Left kidney (tissue), 2 donors: ENCODE data around the gene ZC3HAV1. TPM values are rescaled to one million over a fixed set of nuclear protein-coding genes. Genes with fewer than 3 reads are reported as not detected.
"Not testable (repeated sequence)": the region's sequence is repeated elsewhere in the genome, so short reads cannot be mapped to it uniquely, and the experiment has no call there.

ENCODE experiments used
- DNase-seq: peaks from one replicate; pipeline ENCODE4 v3.0.0-alpha.2; 2013
- polyA plus RNA-seq: library from polyadenylated mRNA; unstranded; fragments of 120-200 nt; gene quantifications from one replicate; pipeline ENCODE4 v1.2.1, GENCODE V29; 2013; ENCODE audit not compliant: insufficient read length

Gene ZC3HAV1
- polyA plus RNA-seq, 1 donor = 19.2 TPM

DNA sequence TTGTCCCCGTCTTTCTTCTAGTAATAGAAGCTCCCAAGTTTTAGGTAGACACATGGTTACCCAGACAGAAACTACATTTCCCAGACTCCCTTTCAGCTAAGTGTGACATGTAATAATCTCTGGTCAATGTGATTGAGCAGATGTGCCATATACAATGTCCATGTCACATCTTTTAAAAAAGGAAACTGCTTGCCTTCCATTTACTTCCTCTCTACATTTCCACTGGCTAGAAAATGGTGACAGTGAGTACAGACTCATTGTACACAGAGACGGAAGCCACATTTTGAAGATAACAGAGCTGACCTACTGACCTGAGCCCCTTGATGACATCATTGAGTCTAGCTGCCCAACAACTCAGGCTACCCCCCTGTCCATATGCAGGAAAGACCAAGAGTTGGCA lies 21.3 kb downstream of the ZC3HAV1 start:
- no peak for DNase-seq

DNA sequence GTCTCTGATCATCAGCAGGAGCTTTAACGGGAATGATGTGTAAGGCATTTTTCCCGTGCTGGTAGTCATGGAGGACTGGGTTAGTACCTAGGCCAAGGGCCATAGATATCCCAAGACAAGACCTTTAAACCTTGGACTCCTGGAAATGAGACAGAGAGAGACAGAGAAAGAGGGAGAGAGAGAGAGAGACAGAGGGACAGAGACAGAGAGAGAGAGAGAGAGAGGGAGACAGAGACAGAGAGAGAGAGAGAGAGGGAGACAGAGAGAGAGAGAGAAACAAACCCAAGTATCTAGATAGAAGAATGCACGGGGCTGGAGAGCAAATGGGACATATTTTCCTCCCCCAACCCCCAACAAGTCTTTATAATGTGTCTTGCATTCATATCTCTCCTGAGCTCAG lies 22.3 kb downstream of the ZC3HAV1 start:
- no peak for DNase-seq

DNA sequence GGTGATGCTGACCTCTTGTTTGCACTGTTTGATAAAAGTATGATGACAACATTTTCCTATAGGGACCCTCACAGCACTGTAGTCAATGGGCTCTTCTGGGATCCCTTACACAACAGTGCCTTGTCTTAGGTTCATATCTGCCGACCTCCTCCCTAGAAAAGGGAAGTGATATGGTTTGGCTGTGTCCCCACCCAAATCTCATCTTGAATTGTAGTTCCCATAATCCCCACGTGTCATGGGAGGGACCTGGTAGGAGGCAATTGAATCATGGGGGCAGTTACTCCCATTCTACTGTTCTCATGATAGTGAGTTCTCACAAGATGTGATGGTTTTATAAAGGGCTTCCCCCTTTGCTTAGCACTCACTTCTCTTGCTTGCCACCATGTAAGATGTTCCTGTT lies 23.1 kb downstream of the ZC3HAV1 start:
- DNase-seq = no peak

DNA sequence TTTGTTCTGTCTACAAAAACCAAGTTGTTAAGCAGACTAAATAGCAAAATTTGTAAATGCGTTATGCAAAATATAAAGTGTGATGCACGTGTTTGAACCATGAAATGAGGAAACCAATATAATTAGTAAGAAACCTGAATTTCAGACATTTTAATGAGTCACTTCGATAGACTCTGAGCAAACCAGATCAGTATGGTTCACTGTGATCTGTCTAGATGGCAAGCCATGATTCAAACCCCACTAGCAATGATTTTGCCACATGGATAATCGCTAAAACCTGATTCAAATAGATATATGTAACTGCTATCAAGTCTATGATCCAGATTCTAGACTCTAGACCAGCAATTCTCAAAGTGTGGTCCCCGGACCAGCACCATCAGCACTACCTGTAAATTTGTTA lies 24.8 kb downstream of the ZC3HAV1 start:
- no peak for DNase-seq

DNA sequence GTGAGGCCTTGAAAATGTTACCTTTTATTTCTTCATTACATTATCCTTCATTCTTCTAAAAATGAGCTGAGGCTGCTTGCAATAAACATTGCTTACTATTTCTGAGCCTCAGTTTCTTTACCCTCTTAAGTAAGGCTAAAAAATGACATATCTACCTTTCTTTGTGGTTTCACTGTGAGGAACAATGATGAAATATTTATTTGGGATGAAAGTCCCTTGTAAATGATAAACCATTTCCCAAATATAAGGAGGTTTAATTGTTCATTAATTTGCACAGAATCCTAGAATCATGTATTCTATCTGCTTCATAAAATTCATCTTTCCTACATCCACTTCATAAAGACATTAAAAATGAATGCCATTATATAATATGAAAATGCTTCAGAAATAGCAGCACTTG lies 27.9 kb downstream of the ZC3HAV1 start:
- DNase-seq = no peak

DNA sequence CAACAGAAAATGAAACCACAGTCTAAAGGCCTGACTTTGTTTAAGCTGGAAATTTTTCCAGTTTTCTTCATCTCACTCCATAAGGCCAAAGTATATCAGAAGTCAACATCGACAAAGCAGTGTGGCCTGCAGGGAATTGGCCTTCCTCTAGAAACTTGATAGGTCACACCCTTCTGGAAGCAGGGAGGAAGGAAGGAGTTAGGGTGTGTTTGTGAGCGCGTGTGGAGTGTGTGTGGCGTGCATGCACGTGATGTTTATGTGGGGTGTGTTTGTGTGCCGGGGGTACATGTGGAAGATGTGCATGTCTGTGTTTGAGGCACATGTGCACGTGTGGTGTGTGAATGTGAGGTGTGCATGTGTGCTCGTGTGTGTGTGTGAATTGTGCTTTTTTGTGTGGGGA lies 28.6 kb downstream of the ZC3HAV1 start:
- DNase-seq = no peak

DNA sequence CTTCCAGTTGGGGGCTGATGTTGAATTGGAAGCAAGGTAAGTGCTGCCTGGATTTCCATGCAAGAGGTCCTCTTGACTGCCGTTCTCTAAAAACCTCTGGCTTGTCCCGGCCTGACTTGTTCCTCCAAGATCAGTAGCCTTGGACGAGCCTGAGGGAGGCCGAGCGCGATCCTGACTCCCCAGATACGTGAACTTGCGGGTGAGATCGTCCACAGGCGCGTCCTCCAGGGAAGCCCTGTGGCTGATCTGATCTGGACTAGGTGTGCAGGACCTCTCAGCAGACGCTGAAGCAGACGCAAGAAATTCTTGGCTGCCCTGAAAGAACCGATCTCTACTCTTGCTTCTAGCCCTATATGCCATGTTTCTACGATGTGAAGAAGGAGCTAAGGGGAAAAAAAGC lies 29.7 kb downstream of the ZC3HAV1 start:
- no peak for DNase-seq

DNA sequence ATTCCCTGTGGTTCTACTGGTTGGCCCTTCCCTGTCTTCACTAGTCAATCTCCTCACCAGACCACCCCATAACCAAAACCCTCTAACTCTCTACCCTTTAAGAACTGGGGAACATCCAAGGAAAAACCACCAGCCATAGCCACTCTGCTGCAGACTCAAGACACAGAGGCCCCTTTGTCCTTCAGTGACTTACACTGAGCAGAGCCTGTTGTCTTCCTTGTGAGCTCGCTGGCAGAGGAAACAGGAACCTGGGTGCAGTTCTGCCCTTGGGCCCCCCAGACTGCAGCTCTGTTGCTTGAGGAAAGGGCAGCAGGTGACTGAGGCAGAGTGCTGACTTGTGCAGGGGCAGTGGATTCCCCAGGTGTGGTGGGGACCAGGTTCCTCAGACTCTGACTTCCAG lies 30.6 kb downstream of the ZC3HAV1 start:
- DNase-seq = no peak

DNA sequence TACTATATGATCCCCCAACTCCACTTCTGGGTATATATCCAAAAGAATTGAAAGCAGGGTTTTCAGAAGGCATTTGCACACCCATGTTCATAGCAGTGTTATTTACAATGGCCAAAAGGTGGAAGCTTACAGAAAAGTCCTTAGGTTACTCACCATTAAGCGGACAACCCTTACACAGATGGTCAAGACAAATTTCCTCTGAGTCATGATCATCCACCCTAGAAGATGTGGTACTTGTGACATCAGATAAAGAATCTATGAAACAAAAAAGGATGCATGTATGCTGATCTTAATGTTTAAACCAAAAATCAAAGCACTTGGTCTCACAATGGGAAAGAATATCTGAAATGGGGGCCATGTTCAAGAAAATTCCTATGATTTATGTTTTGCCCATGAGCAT lies 31.1 kb downstream of the ZC3HAV1 start:
- DNase-seq = no peak

DNA sequence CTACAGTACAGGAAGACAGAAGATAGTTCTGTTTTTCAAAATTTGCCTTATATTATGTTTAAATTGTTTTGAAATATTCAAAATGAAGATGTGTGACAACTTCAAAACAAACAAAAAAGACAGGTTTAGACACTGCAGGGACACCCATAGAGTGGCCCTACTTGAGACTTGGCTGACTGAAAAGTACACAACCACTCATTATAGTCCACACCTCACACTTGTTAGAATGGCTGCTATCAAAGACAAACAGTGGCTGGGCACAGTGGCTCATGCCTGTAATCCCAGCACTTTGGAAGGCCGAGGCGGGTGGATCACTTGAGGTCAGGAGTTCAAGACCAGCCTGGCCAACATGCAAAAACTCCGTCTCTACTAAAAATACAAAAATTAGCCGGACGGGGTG lies 31.8 kb downstream of the ZC3HAV1 start:
- DNase-seq = not testable (repeated sequence)

DNA sequence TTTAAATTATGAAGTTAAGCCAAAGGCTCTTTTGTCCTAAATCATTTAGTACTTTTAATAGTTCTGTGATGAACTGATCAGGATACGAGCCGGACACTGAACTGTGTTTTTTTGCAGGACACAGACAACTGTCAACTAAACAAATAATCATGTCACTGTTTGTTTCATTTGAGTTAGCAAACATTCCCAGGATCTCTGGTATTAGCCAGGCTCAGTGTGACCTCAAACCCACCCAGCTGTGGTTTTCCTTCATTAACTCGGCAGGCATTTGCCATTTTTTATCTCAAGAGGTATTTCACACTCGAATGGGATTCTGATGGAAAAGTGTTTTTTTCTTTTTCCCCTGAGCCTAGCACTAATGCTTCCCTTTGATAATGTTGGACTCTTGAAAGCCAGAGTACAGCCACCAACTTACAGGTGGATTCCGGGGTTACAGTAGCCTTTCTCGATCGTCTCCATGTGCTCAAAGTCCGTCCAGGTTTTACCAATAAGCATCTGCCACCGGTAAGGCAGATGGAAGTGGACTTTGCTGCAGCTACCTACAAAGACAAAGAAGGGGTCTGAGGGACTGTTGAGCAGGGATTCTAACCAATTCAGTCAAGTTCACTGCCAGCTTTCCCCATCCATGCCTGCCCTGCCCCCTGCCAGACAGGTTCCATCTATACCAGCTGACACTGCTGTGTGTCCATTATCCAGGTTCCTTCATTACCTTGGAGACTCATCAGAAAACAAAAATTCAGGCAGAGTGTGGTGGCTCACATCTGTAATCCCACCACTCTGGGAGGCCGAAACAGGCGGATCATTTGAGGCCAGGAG lies 33.4 kb downstream of the ZC3HAV1 start:
- DNase-seq = no peak

DNA sequence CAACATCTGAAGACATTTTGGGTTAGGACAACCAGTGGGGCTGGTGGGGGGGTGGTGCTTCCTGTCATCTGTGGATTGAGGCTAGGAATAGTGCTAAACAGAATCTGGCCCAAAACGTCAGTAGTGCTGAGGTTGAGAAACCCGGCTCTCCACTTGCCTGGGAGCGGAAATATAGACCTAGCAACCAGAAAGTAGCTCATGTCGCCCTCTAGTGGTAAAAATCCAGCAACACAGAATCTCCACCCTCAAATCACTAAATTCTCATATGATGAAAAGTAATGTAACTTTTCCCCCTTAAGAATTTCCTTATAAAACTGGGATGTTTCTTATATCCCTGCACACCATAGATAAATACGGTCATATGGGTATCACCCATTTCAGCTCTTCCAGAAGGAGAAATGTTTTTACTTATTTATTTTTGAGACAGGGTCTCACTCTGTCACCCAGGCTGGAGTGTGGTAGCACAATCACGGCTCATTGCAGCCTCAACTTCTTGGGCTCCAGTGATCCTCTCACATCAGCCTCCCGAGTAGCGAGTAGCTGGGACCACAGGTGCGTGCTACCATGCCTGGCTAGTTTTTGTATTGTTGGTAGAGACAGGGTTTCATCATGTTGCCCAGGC lies 34.4 kb downstream of the ZC3HAV1 start:
- DNase-seq = peak; percentile 75

DNA sequence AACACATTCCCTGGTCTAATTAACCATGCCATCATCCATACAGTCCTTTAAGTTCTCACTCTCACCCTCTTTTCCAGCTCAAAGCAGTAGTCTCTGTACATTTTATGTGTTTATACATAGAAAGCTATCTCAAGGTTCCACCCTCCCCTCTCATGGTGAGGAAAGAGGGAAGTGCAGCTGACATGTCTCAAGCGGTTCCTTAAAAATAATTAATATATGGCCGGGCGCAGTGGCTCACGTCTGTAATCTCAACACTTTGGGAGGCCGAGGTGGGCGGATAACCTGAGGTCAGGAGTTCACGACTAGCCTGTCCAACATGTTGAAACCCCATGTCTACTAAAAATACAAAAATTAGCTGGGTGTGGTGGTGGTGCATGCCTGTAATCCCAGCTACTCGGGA lies 36.7 kb downstream of the ZC3HAV1 start:
- no peak for DNase-seq

DNA sequence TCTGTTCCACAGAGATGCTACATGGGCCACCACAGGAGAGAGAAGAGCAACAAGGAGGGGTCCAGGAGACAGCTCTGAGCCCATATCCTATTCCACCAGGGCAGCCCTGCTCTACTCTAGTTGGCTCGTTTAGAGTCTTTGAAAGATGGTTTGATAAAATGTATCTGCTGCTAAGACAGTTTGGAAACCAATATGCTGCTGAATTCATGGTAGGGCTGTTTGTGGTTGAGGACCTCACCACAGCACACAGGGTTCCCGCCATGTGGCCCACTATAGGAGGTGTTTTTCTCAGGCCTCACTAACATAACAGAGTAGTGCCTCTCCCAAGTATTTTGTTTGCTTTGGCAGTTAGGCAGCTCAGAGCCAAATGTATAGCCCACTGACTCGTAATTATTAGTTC lies 37.8 kb downstream of the ZC3HAV1 start:
- DNase-seq = no peak

DNA sequence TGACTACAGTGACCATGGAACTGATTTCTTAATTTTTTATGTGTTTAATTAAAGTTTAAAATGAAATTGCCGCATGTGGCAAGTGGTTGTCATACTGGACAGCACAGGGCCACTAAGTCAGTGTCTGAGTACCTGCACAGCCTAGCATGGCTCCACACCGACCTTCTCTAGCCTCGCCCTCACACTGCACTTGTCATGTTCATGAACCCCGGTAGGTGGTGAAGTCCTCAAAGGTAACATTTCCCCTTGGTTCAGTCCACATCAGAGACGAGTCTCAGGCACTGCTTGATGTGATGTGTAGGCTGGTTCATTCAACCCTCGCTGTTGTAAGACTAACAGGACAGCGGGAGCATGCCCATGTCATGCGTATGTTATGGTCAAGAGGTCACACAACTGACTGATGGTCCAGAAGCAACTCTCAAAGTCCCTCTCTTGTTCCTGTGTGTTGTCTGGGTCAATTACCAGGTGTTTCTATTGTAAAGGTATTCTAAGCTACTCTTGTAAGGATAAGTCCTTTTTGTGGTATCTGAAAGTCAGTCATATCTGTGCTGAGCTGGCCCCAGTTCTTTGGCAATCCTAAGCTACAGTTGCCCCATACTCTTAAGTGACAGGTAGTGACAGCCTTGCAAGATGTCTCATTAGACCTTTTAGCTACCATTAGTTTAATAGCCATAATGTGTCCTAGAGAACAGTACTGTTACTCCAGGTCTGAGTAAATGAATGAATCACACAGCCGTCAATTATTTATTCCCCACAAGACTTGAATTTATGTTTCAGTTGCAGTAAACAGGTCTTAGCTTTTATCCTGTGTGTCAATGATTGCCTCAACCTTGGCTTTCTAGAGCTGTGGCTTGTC lies 40.7 kb downstream of the ZC3HAV1 start:
- no peak for DNase-seq

DNA sequence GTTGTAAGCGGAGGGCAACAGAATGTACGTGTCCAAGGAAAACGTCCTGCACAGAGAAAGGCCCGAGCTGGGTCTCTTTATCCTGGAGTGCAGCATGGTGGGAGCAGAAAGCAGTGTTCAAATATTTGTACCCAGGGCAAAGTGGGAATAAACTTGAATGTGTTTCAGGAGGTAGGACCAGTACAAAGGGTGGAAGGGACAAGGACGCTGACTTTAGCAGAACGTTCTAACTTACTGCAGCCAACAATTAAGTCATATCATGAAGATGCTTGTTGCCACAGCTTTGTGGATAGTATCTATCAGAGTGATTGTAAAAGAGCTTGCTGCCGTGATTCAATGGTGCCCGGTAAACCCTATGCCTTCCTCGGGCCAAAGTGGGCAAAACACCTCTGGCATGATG lies 43.2 kb downstream of the ZC3HAV1 start:
- no peak for DNase-seq

DNA sequence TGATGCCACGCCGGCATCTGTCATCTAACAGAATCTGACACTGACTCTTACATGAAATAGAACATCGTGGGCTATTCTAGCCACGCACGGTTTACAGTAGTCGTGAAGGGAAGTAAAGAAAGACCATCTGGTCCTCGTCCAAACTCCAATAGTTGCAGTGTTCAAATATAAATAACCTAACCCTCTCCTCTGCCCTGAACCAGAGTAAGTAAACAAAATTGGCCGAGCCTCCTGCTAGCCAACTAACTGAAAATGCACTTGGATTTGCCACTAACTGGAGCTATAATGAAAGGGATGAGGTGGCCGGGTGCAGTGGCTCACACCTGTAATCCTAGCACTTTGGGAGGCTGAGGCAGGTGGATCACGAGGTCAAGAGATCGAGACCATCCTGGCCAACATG lies 44.2 kb downstream of the ZC3HAV1 start:
- no peak for DNase-seq

DNA sequence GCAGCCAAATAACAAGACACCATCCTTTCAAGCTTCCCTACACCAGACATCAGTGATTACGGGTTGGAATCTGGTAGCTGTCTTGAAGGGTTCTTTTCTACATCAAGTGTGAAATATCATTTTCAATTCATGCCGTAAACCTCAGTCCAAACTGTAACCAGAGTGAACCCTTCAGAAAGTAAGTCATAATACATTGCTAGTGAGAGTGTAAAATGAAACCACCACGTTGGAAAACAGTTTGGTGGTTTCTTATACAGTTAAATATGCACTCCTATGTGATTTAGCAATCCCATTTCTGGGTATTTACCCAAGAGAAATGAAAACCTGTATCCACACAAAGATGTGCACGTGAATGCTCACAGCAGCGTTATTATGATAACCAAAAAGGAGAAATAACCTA lies 48.1 kb downstream of the ZC3HAV1 start:
- DNase-seq = no peak

DNA sequence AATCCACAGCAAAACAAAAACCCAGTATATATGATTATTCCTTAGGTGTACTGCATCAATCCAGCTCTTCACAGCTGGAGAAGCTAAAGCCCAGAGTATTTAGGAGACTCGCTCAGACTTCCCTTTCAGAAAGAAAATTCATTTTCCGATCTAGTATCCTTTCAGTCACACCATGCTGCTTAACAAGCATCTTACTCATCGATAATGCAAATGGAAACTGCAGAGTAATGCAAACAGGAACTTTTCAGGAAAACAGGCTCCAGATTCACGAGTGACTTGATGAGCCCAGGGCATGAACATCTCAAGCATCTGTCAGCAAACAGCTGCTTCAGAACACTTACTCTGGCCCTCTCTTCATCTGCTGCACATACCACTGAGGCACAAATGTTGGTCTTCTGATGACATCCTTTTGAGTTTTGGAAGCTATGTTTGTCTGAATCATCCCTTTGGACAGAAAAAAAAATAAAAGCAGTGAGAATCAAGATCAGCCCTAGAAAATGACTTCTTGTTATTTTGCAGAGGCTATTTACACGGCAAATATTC lies 48.8 kb downstream of the ZC3HAV1 start:
- DNase-seq = no peak

DNA sequence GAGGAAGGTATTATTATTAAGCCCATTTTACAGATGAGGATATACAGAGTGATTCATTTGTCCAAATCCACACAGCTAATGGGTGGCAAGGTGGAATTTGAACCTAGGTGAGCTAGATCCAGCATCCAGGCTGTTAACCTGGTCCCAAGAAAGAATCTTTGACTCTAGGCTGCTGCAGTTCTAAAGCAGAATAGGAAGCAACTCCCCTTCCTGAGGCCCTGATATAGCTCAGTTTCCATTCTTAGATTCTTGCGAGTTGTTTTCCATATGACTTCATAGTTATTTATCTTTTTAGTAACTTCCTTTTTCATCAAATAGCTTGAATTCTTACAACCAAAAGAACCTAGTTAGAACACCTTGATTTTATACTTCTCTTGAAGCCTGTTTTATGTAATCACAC lies 49.6 kb downstream of the ZC3HAV1 start:
- no peak for DNase-seq

DNA sequence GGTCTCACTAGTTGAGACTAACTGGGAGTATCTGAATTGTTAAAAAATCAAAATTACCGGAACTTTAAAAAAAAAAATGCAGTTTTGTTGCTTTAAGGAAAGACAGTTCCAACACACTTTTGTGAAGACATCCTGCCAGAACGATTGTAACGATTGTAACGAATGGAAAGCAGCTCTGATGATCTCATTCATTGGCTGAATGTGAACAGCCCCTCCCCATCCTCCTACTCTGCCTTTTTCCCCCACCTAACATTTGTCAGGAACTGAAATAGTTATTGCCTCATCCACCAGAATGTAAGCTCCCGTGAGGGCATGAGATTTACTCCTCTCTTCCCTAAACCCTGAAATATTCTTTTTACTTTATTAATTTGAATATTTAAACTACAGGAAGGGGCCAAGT lies 50.6 kb downstream of the ZC3HAV1 start:
- DNase-seq = no peak

DNA sequence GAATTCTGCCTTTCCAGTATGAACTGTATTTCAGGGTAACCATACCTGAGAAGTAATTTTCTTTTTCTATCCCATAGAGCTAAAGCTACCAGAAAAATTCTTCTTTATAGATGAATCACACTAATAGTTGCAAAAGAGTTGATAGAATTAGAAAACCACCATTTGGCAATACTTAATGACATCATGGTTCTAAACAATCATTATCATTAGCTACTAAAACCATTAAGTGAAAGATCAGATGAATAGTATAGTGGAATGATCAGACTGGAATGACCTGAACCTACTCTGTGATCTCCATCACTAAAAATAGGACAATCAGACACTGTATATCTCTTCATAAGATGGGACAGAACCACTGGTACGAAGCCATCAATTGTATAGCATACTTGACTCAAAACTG lies 53.8 kb downstream of the ZC3HAV1 start:
- DNase-seq = no peak

DNA sequence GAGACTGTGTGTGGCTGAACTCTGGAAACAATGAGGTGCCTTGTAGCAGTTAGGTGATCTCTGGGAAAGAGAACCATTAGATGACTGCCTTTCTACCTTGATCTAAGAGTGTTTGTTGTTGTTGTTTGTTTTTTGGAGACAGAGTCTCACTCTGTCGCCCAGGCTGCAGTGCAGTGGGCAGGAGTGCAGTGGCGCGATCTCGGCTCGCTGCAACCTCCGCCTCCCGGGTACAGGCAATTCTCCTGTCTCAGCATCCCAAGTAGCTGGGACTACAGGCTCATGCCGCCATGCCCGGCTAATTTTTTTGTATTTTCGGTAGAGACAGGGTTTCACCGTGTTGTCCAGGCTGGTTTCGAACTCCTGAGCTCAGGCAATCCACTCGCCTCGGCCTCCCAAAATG lies 54.9 kb downstream of the ZC3HAV1 start:
- DNase-seq = not testable (repeated sequence)
